ENCODE measurements around the gene DNAJC28.

Gene DNAJC28

DNA sequence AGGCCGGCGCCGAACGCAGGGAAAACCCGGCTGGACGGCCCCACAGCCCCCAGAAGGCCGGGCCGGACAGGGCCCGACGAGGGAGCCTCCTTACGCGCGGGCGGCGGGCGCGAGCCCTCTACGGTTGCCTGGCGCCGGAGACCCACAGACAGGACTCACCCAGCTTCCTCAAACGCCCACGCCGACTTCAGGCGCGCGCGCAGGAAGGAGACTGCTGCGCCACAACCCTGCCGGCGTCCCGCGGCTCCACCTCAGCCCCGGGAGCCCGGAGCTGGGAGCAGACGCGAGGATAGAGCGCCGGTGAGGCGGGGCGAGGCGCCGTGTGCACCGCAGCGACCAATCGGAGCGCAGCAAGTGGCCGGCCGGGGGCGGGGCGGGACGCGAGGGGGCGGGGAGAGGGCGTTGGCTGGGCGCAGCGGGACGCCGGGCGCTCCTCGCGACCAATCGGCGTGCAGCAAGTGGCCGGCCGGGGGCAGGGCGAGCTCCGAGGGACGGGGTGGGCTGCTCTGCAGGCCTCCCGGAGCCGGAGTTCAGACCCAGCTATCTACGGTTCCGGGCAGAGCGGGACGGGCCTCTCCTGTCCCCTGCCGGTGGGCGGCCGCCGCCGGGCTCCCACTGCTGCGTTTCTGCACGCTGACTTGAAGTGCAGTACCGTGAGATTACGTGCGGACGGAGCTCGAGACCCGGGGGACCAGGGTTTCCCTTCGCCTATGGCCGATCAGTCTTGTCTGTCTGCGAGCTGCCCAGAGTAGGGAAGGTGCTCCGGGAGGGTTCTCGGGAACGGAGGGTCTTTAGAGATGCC lies 11.6 kb downstream of the DNAJC28 start, which contains the start of gene TMEM50B:
Gene TMEM50B (minus strand): TSS at position 296 of the 802 bp plus-strand sequence. CDS start 11,089 bp downstream, outside the sequence.
- ChIA-PET CTCF (interaction anchor here (0.6 to 2.8 kb wide), 12 partner anchors 9 to 659 kb away, joined by 3 to 16 read pairs (median 4); partner anchors contain the start of gene DNAJC28), POLR2A (interaction anchor here (0.6 to 4.1 kb wide), 41 partner anchors 9 to 752 kb away, joined by 3 to 154 read pairs (median 4); partner anchors contain the start of genes DNAJC28, DONSON, GART and IFNAR1)
- Histone ChIP-seq H3K27ac (ENCODE audit: extremely low read depth, low read depth, low read length) (peak within 1 kb of the TSS; percentile 87), H3K4me1 (ENCODE audit: control insufficient read depth, insufficient read depth, low read length) (peaks cover 2% of the 10 kb centered on the region; the same call in 1 of the 2 replicates), H3K36me3 (ENCODE audit: control insufficient read depth in 2 of 2, insufficient read depth in 1 of 2, low read length in 2 of 2) (no peaks in the 10 kb centered on the region; a peak in 1 of 3 replicates), H3K9me3 (ENCODE audit: control insufficient read depth, insufficient read depth, low read depth, low read length) (no peaks in the 10 kb centered on the region), H3K4me3 (ENCODE audit: low read depth, low read length) (peak within 1 kb of the TSS; percentile 59)
- TF ChIP-seq PRDM6 (tag by site-specific recombination; IDR thresholded peaks at IDR 0.05), result no peak
- TF ChIP-seq HOXC10 (CRISPR knock-in tag; IDR thresholded peaks at IDR 0.05), result peak; percentile 20; the same call in 1 of the 2 replicates
- TF ChIP-seq ZNF394 (tag by site-specific recombination; IDR thresholded peaks at IDR 0.05; ENCODE audit: borderline replicate concordance), result peak; percentile 69
- TF ChIP-seq EGR2 (tag by site-specific recombination; IDR thresholded peaks at IDR 0.05; ENCODE audit: low read depth), result peak; percentile 71; the same call in 1 of the 2 replicates
- TF ChIP-seq, protein P1, sequence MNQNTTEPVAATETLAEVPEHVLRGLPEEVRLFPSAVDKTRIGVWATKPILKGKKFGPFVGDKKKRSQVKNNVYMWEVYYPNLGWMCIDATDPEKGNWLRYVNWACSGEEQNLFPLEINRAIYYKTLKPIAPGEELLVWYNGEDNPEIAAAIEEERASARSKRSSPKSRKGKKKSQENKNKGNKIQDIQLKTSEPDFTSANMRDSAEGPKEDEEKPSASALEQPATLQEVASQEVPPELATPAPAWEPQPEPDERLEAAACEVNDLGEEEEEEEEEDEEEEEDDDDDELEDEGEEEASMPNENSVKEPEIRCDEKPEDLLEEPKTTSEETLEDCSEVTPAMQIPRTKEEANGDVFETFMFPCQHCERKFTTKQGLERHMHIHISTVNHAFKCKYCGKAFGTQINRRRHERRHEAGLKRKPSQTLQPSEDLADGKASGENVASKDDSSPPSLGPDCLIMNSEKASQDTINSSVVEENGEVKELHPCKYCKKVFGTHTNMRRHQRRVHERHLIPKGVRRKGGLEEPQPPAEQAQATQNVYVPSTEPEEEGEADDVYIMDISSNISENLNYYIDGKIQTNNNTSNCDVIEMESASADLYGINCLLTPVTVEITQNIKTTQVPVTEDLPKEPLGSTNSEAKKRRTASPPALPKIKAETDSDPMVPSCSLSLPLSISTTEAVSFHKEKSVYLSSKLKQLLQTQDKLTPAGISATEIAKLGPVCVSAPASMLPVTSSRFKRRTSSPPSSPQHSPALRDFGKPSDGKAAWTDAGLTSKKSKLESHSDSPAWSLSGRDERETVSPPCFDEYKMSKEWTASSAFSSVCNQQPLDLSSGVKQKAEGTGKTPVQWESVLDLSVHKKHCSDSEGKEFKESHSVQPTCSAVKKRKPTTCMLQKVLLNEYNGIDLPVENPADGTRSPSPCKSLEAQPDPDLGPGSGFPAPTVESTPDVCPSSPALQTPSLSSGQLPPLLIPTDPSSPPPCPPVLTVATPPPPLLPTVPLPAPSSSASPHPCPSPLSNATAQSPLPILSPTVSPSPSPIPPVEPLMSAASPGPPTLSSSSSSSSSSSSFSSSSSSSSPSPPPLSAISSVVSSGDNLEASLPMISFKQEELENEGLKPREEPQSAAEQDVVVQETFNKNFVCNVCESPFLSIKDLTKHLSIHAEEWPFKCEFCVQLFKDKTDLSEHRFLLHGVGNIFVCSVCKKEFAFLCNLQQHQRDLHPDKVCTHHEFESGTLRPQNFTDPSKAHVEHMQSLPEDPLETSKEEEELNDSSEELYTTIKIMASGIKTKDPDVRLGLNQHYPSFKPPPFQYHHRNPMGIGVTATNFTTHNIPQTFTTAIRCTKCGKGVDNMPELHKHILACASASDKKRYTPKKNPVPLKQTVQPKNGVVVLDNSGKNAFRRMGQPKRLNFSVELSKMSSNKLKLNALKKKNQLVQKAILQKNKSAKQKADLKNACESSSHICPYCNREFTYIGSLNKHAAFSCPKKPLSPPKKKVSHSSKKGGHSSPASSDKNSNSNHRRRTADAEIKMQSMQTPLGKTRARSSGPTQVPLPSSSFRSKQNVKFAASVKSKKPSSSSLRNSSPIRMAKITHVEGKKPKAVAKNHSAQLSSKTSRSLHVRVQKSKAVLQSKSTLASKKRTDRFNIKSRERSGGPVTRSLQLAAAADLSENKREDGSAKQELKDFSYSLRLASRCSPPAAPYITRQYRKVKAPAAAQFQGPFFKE (tag by site-specific recombination; IDR thresholded peaks at IDR 0.05; ENCODE audit: borderline replicate concordance), result no peak
- TF ChIP-seq, protein P2, sequence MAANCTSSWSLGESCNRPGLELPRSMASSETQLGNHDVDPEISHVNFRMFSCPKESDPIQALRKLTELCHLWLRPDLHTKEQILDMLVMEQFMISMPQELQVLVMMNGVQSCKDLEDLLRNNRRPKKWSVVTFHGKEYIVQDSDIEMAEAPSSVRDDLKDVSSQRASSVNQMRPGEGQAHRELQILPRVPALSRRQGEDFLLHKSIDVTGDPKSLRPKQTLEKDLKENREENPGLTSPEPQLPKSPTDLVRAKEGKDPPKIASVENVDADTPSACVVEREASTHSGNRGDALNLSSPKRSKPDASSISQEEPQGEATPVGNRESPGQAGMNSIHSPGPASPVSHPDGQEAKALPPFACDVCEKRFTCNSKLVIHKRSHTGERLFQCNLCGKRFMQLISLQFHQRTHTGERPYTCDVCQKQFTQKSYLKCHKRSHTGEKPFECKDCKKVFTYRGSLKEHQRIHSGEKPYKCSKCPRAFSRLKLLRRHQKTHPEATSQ (tag by site-specific recombination; IDR thresholded peaks at IDR 0.05), result peak; percentile 79
- peak; percentile 83 for TF ChIP-seq SP3 (tag by site-specific recombination; IDR thresholded peaks at IDR 0.05)
- TF ChIP-seq ZSCAN4 (tag by site-specific recombination; IDR thresholded peaks at IDR 0.05), result 0 out of 2 replicates have a peak, but pooled peaks have one; percentile 13
- TF ChIP-seq ZBTB1 (tag by site-specific recombination; IDR thresholded peaks at IDR 0.05), result 0 out of 2 replicates have a peak, but pooled peaks have one; percentile 25
- peak; percentile 73; the same call in 1 of the 2 replicates for TF ChIP-seq ZEB2 (tag by site-specific recombination; IDR thresholded peaks at IDR 0.05)
- no peak for TF ChIP-seq MEIS1 (CRISPR knock-in tag; IDR thresholded peaks at IDR 0.05; ENCODE audit: borderline replicate concordance)
- TF ChIP-seq ZBTB17 (tag by site-specific recombination; IDR thresholded peaks at IDR 0.05), result peak; percentile 96
- peak; percentile 53; the same call in 1 of the 2 replicates for TF ChIP-seq KLF9 (tag by site-specific recombination; IDR thresholded peaks at IDR 0.05; ENCODE audit: low read depth)
- peak; percentile 77 for TF ChIP-seq PRDM10 (tag by site-specific recombination; IDR thresholded peaks at IDR 0.05)
- peak; percentile 90 for TF ChIP-seq GLIS1 (tag by site-specific recombination; IDR thresholded peaks at IDR 0.05)
- peak; percentile 44; the same call in 1 of the 2 replicates for TF ChIP-seq KLF17 (tag by site-specific recombination; IDR thresholded peaks at IDR 0.05)
- TF ChIP-seq, protein P3, sequence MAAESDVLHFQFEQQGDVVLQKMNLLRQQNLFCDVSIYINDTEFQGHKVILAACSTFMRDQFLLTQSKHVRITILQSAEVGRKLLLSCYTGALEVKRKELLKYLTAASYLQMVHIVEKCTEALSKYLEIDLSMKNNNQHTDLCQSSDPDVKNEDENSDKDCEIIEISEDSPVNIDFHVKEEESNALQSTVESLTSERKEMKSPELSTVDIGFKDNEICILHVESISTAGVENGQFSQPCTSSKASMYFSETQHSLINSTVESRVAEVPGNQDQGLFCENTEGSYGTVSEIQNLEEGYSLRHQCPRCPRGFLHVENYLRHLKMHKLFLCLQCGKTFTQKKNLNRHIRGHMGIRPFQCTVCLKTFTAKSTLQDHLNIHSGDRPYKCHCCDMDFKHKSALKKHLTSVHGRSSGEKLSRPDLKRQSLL (tag by site-specific recombination; IDR thresholded peaks at IDR 0.05), result peak; percentile 96
- no peak for TF ChIP-seq ZNF558 (tag by site-specific recombination; IDR thresholded peaks at IDR 0.05)
- no peak for TF ChIP-seq ZNF426 (tag by site-specific recombination; IDR thresholded peaks at IDR 0.05)
